ENCODE measurements around the gene ARMC9. TPM values are rescaled to one million over a fixed set of nuclear protein-coding genes. Genes with fewer than 3 reads are reported as not detected.

The ARMC9 gene
- total RNA-seq, 1 experiment from 2014 or later: 41.9 TPM

DNA sequence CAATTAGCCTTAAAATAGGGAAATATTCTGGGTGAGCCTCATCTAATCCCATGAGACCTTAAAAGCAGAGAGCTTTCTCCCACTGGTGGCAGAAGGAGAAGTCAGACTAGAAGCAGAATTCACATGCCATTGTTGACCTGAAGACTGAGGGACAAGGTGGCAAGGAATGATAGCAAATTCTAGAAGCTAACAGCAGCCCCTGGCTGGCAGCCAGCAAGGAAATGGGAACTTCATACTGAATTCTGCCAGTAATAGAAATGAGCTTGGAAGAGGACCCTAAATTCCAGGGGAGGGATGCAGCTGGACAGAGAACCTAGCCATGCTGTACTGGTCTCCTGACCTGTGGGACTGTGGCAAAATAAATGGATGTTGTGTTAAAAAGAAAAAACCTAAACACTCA lies 216.6 kb downstream of the ARMC9 start:
- DNase-seq (ENCODE audit: low spot score): no peak

DNA sequence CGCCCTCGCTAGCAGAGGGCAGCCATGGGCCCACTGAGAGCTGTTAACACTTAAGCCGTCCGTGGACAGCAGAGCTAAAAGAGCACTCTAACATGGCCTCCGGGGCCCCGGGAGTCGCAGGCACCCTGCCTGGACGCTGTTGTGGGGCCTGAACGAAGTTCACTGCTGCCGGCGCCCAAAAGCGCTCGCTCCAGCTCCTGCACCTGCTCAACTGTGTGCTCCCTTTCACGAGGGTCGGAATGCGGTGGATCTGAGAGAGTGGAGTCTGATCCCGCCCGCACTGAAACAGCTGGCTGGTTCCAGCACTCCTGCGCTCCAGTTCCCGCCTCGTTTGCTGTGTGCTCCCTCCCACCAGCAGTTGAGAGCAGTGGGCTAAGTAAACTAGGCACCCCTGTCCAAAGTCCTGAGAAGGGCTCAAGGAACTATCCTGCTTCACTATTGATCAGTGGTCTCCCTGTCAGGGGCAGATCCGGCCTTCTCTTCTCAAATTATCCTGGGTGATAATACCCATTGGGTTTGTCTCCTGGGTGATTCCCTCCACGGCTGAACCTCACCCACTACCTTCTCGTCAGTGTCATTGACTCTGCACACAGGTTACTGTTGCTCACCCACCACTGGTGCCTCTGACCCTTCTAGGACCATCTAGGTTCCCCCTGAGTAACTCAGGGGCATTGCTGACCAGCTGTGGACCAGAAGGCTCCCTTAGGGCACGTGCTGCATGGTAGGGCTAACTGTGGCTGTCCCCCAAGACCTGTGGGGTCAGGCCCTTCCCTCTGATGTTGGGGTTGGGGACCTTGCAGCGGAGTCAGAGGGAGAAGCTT lies 220.6 kb downstream of the ARMC9 start:
- no peak for DNase-seq (ENCODE audit: low spot score)

DNA sequence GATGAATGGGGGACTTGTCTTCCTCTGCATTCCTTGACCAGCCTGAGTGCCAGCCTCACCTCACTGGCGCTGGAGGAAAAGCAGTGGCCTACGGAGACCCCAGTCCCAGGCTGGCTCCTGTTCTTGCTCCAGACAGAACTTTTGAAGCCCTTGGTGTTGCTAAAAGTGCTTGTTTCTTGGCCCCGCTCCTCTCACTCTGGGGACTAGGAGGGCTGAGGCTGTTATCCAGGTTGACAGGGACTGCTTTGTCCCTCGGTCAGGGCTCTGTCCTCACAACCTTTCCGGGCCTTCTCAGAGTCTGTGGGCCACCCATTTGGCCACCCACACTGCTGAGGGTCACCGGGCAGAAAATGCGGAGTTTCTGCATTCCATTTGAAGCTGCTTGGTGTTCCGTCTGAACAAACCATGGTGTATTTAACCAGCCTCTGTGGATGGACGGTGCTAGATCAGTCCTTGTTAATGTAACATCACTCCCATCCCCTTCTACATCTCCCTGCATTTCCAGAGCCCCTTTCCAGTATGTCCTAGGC lies 222.7 kb downstream of the ARMC9 start:
- no peak for DNase-seq (ENCODE audit: low spot score)

DNA sequence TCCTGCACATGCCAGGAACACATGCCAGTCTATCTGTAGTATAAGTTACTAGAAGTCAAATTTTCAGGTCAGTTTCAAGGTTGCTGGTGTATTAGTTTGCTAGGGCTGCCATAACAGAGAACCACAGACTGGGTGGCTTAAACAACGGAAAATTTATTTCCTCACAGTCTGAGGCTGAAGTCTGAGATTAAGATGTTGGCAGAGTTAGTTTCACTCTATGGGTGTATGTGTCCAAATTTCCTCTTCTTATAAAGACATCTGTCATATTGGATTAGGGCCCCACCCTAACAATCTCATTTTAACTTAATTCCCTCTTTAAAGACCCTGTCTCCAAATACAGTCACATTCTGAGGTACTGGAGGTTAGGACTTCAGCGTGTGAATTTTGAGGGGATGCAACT lies 223.6 kb downstream of the ARMC9 start:
- no peak for DNase-seq (ENCODE audit: low spot score)

DNA sequence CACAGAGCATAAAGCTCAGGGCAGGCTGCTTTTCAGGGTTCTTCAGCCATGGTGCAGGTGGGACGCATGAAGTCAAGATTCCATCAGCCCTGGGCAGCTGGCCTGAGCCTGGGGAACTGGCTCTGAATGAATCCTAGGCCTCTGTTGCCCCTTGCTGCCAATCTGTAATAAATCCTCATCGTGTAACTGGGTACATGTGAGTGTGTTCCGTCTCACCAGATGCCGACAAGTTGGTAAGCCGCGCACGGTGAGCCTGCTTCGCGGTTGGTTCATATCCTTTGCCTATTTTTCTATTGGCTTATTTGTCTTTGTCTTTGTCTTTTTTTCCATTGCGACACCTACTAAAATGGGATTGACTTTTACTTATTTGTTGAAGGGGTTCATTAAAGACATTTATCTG lies 224.7 kb downstream of the ARMC9 start:
- DNase-seq (ENCODE audit: low spot score): no peak

Other genes with a start within 250 kb of the ARMC9 start
- not detected in 2 replicates for gene SPATA3, start 202.5 kb upstream of the ARMC9 start, total RNA-seq (2014; rRNA removed; shearing (Covaris generic))
- gene C2orf72, start 161.1 kb upstream of the ARMC9 start, total RNA-seq (2014; rRNA removed; shearing (Covaris generic)): 0.75 and 1.4 TPM in 2 replicates
- gene PSMD1, start 141.8 kb upstream of the ARMC9 start, total RNA-seq (2014; rRNA removed; shearing (Covaris generic)): 129 and 131 TPM in 2 replicates
- not detected in 2 replicates for gene HTR2B, start 73.6 kb upstream of the ARMC9 start, total RNA-seq (2014; rRNA removed; shearing (Covaris generic))
- gene B3GNT7, start 197.1 kb downstream of the ARMC9 start, total RNA-seq (2014; rRNA removed; shearing (Covaris generic)): 0.06 TPM in 1 of 2 replicates, not detected in the other